ENCODE data around the gene DAP.

The DAP gene

GRCh38 chr5:10712574-10713366, 48.3 kb downstream of the DAP start:
- ATAC-seq = no peak
- TF ChIP-seq ESRRG (CRISPR knock-in tag; IDR thresholded peaks at IDR 0.05) (no peak), RARB (CRISPR knock-in tag; IDR thresholded peaks at IDR 0.05) (no peak), GLIS3 (CRISPR knock-in tag; IDR thresholded peaks at IDR 0.05) (no peak), ZFP30 (CRISPR knock-in tag; IDR thresholded peaks at IDR 0.05) (no peak), ZNF8 (CRISPR knock-in tag; IDR thresholded peaks at IDR 0.05) (no peak), CREB5 (CRISPR knock-in tag; IDR thresholded peaks at IDR 0.05; ENCODE audit: low read depth) (no peak), BACH2 (CRISPR knock-in tag; IDR thresholded peaks at IDR 0.05; ENCODE audit: borderline replicate concordance) (no peak), ISL1 (CRISPR knock-in tag; IDR thresholded peaks at IDR 0.05) (no peak), ZNF565 (CRISPR knock-in tag; conservative IDR thresholded peaks at IDR 0.05; ENCODE audit: low read depth) (no peak), OSR1 (CRISPR knock-in tag; IDR thresholded peaks at IDR 0.05) (no peak), PPARA (CRISPR knock-in tag; IDR thresholded peaks at IDR 0.05; ENCODE audit: borderline replicate concordance) (no peak), TCF4 (CRISPR knock-in tag; IDR thresholded peaks at IDR 0.05; ENCODE audit: borderline replicate concordance) (no peak), ZNF70 (CRISPR knock-in tag; IDR thresholded peaks at IDR 0.05) (no peak), ZFP3 (CRISPR knock-in tag; IDR thresholded peaks at IDR 0.05) (no peak), PATZ1 (CRISPR knock-in tag; IDR thresholded peaks at IDR 0.05; ENCODE audit: borderline replicate concordance) (no peak), ZC3H10 (CRISPR knock-in tag; IDR thresholded peaks at IDR 0.05) (no peak), CSDC2 (CRISPR knock-in tag; IDR thresholded peaks at IDR 0.05) (no peak), TOX (CRISPR knock-in tag; IDR thresholded peaks at IDR 0.05; ENCODE audit: borderline replicate concordance) (no peak)
- TF ChIP-seq, protein P1, sequence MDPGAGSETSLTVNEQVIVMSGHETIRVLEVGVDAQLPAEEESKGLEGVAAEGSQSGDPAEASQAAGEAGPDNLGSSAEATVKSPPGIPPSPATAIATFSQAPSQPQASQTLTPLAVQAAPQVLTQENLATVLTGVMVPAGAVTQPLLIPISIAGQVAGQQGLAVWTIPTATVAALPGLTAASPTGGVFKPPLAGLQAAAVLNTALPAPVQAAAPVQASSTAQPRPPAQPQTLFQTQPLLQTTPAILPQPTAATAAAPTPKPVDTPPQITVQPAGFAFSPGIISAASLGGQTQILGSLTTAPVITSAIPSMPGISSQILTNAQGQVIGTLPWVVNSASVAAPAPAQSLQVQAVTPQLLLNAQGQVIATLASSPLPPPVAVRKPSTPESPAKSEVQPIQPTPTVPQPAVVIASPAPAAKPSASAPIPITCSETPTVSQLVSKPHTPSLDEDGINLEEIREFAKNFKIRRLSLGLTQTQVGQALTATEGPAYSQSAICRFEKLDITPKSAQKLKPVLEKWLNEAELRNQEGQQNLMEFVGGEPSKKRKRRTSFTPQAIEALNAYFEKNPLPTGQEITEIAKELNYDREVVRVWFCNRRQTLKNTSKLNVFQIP (CRISPR knock-in tag; IDR thresholded peaks at IDR 0.05; ENCODE audit: borderline replicate concordance, low read depth) = no peak
- TF ChIP-seq, protein P2, sequence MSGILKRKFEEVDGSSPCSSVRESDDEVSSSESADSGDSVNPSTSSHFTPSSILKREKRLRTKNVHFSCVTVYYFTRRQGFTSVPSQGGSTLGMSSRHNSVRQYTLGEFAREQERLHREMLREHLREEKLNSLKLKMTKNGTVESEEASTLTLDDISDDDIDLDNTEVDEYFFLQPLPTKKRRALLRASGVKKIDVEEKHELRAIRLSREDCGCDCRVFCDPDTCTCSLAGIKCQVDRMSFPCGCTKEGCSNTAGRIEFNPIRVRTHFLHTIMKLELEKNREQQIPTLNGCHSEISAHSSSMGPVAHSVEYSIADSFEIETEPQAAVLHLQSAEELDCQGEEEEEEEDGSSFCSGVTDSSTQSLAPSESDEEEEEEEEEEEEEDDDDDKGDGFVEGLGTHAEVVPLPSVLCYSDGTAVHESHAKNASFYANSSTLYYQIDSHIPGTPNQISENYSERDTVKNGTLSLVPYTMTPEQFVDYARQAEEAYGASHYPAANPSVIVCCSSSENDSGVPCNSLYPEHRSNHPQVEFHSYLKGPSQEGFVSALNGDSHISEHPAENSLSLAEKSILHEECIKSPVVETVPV (CRISPR knock-in tag; IDR thresholded peaks at IDR 0.05) = no peak

DNA sequence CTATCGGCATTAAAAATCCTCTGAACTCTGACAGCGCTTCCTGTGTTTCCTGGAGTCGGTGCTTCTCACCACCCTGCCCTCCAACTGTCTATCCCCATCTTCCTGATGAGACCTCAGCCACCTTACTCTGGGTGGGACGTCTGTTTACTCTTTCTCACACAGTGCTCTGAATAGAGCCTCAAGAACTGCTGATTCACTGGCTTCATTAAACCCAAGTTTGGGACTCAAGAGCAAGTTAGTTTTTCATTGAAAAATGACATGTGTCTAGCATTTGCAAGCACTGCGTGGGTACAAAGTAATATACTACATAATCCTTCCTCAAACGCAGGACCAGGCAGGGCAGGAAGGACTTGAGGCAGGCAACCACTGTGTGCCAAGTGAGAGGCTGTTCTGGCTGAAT, 49.5 kb downstream of the DAP start:
- no peak for ATAC-seq
- TF ChIP-seq ISL1 (CRISPR knock-in tag; IDR thresholded peaks at IDR 0.05) (no peak), ZNF70 (CRISPR knock-in tag; IDR thresholded peaks at IDR 0.05) (no peak), CSDC2 (CRISPR knock-in tag; IDR thresholded peaks at IDR 0.05) (no peak), ZFP30 (CRISPR knock-in tag; IDR thresholded peaks at IDR 0.05) (no peak)

DNA sequence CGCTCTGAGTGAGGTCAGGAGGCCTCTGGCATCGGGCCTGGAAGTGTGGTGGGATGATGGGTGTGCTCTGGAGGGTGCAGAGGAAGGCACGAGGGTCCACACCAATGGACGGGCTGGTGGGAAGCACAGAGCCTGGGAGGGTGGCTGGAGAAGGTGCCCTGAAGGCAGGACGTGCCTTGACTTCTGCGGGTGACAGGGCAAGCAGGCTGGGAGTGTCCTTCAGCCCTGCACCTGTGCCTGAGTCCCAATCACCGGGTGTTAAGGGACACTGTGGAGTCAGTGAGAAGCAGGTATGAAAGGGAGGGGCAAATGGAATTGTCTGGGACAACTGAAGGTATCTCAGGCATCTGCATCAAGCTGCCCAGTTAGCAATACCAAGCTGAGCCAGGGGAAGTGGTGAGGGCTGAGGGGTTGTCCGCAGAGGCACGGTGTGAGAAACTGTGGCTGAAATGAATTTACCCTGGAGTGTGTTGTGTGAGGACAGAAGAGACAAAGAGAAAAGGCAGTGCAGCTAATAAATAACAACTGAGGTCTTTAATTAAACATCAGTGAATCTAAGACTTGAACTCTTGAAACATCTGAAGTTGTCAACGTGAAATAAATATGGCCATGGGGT, 50.4 kb downstream of the DAP start:
- no peak for ATAC-seq
- no peak for TF ChIP-seq CREB5 (CRISPR knock-in tag; IDR thresholded peaks at IDR 0.05; ENCODE audit: low read depth)
- TF ChIP-seq ZNF565 (CRISPR knock-in tag; conservative IDR thresholded peaks at IDR 0.05; ENCODE audit: low read depth) = no peak
- no peak for TF ChIP-seq PATZ1 (CRISPR knock-in tag; IDR thresholded peaks at IDR 0.05; ENCODE audit: borderline replicate concordance)
- TF ChIP-seq ZNF8 (CRISPR knock-in tag; IDR thresholded peaks at IDR 0.05) = no peak
- TF ChIP-seq TCF4 (CRISPR knock-in tag; IDR thresholded peaks at IDR 0.05; ENCODE audit: borderline replicate concordance) = no peak
- TF ChIP-seq CSDC2 (CRISPR knock-in tag; IDR thresholded peaks at IDR 0.05) = no peak
- TF ChIP-seq ZFP3 (CRISPR knock-in tag; IDR thresholded peaks at IDR 0.05) = no peak

All from SK-N-SH treated with all-trans-retinoic acid at 6 μM for 48 hours (cell line).